ENCODE data around the gene MZB1.
"Not testable (repeated sequence)": the region's sequence is repeated elsewhere in the genome, so short reads cannot be mapped to it uniquely, and the experiment has no call there.

- not testable (repeated sequence) for TF ChIP-seq CTCF, POLR2A (IDR thresholded peaks at IDR 0.05)
These were observed 19.4 kb upstream of the MZB1 start for GRCh38 chr5:139409116-139409515.

Measured in esophagus squamous epithelium (tissue), 4 donors.